ENCODE measurements around the gene COMMD1.
"Not testable (repeated sequence)": the region's sequence is repeated elsewhere in the genome, so short reads cannot be mapped to it uniquely, and the experiment has no call there.

Gene COMMD1

DNA sequence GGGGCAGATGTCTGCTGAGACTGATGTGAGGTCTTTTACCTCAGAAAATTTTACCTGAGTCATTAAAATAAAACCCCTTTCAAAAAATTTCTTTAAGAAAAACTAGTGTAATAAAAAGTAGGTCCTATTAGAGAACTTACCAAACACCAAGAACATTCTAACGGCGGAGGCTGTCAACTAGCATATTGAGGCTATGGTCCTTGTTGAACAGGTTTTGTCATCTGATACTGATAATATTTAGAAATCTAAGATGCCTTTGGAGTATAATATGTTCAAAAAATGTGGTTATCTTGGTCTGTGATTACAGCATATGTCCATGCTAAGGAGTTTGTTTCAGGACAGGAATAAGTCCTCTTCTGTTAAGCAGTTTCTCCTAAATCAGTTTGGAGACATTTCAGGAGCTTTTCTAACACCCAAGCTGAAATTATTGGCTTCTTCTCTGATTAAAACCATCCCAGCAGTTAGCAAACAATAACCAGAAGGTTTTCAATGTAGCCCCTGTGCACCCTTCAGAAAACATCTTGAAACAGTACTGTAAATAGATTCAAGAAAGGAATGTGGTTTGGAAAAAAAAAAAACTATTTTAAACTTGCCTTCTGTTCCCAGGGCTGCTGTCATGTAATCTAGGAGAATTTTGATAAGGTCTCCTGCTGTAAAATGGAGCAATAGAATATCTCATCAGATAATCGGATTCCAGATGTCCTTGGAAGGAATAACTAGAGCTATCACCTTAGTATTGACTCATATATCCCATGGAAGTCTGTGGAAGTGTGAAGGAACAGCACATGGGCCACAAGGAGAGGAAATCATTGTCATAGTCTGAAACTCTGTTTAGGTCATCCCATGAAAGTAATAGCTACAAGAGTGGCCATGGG is 231.7 kb downstream of the COMMD1 start:
- no peak for DNase-seq

DNA sequence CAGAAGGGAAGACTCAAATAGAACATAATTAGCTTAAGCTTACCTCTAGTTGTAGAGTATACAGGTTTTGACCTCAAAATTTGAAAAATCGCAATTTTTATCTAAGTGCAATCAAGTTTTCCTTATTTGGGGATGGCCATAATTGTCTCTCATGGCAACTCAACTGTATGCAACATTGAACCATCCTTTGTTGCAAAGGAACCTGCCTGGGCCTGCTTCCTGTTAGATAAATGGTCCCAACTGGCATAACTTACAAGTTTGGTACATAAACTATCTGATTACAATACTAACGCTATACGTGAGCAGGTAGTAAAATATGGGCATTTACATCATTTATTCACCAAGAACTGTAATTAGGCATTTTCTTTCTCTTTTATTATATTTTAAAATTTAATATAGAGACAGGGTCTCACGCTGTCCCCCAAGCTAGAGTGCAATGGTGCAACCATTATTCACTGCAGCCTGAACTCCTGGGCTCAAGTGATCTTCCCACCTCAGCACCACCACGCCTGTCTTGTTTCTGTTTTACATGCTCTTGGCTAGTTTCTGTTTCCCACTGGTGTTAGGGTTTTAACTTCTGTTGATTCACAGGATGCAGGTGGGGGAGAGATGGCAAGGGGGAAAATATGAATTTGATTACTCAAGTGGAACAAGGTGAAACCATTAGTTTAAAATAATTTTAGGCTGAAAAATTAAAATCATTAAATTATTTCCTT is 235.1 kb downstream of the COMMD1 start:
- no peak for DNase-seq

GRCh38 chr2:62141142-62141740 is 235.8 kb downstream of the COMMD1 start:
- no peak for DNase-seq

- no peak for DNase-seq
Observed at GRCh38 chr2:62142054-62142453, 236.6 kb downstream of the COMMD1 start.

- DNase-seq = no peak
Observed at GRCh38 chr2:62143696-62144095, 238.2 kb downstream of the COMMD1 start.

DNA sequence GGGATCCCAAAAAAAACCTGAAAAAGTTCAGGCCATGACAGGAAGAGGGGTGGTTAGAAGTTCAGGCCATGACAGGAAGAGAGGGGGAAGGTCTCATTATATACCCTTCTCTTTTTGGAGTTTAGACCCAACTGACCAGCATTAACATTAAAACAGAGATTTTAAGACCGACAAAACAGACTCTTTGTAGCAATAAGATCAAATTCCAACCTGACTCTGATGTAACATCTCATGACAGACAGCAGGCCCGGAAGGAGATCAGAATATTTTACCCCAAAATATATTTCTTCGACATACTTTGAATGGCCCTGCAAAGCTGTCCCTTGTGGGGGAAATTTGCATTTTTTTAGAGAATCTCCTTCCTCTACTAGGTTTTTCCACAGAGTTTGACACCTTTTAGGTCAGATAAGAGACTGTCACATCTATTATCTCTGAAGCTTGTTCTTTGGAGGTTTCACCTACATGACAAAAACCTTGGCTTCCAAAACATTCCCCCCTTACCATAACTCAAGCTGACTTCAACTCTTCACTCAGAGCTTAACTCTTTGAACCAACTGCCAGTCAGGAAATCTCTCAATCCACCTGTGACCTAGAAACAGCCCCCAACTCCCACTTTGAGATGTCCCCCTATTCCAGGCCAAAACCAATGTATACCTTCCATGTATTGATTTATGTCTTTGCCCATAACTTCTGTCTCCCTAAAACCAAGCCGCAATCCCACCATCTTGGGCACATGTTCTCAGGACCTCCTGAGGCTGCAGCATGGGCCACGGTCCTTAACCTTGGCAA is 239.4 kb downstream of the COMMD1 start:
- DNase-seq = no peak

GRCh38 chr2:62145478-62146100 is 240.1 kb downstream of the COMMD1 start:
- no peak for DNase-seq

DNA sequence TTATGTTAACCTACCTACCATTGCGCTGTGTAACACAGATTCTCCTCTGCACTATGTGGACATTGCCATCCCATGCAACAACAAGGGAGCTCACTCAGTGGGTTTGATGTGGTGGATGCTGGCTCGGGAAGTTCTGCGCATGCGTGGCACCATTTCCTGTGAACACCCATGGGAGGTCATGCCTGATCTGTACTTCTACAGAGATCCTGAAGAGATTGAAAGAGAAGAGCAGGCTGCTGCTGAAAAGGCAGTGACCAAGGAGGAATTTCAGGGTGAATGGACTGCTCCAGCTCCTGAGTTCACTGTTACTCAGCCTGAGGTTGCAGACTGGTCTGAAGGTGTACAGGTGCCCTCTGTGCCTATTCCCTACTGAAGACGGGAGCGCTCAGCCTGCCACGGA is 241.3 kb downstream of the COMMD1 start:
- not testable (repeated sequence) for DNase-seq

GRCh38 chr2:62147610-62148301 is 242.3 kb downstream of the COMMD1 start:
- no peak for DNase-seq

DNA sequence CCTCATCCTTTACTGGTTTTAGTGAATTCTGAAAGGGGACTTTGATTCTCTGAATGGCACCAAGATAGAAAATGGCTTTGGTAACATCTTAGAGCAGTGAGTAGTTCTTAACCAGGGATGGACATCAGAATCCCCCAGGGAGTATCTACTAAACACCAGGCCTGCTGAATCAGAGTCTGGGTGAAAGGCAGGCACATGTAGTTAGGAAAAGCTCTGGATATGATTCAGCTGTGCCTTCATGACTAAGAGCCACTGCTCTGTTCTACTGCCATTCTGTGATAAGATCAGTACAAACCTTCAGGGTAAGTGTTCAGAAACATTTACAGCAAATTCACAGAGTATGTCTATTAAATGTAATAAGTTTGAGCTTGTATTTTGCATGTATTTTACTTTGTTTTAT is 244.2 kb downstream of the COMMD1 start:
- DNase-seq = no peak

- DNase-seq = no peak
Observed at GRCh38 chr2:62150597-62151305, 245.3 kb downstream of the COMMD1 start.

GRCh38 chr2:62151306-62151638 is 245.8 kb downstream of the COMMD1 start:
- peak in 6 of 56 donors; percentile 2 to 12 (median 12) for DNase-seq

GRCh38 chr2:62152000-62152399 is 246.5 kb downstream of the COMMD1 start:
- no peak for DNase-seq

DNA sequence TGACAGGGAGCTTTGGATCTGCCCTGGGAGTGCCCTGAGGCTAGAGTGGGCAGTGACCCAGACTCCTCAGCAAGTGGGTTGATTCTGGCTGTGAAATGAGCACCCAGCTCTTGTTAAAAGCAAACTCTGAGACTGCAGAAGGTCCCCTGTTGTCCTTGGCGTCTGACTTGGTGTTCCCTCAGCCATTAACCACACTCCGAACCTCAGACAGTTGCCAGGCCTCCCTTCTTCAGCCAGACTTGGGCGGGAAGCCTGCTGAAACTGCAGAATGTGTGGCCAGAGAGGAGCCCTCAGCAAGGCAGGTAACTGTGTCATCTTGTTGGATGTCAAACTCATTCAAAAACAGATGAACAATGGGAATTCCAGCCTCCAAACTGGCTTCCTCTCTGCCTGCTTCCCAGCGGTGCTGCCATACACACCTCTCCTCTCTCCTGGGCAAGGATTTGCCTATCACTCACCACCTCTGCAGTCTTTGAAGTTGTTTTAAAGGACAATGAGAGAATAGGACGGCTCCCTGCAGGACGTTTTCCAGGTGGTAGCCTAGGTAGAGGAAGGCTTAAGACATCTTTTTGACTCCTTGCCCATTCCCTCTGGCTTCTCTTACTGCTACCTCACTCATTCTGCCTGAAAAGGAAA is 251.5 kb downstream of the COMMD1 start:
- DNase-seq = peak in 1 of 56 donors; percentile 7

DNA sequence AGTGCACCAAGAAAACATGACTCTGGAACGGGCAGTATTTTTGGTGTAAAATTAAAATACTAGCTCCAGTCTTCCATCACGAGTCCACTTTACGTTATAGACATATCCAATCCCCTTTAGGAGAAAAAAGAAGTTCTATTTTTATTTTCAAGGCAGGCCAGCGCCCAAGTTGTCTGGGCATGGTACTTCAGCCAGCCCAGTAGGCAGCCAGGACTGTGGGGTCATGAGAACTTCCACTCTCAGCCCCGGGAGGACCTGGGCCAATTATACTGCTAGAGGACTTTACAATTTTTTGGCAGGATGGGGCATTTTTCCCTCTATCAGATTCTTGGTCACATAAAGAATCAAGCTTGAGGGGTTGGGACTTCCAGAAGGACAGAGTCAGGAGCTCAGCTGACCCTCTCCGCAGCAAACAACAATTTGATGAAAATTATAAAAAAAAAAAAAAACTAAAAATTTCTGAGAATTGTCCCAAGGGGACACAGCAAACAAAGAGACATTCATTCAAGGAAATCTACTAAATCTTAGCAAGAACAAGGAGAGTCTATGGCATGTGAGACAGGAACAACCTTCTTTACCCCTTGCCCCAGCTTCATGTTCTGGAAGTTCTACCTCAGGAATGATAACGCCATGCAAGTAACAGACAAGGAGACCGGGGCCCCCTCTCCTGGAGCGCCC is 253.1 kb downstream of the COMMD1 start:
- peak in 10 of 56 donors; percentile 3 to 32 (median 12) for DNase-seq

DNA sequence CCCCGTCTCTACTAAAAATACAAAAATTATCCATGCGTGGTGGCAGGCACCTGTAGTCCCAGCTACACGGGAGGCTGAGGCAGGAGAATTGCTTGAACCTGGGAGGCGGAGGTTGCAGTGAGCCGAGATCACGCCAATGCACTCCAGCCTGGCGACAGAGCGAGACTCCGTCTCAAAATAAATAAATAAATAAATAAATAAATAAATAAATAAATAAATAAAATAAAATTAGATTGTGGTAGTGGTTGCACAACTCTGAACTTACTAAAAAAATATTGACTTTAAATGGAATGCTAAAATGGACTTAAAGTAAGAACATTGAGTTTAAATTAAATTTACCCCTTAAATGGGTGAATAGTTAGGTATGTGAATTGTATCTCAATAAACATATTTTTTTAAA is 255.2 kb downstream of the COMMD1 start:
- not testable (repeated sequence) for DNase-seq

GRCh38 chr2:62163106-62163831 is 257.8 kb downstream of the COMMD1 start:
- no peak for DNase-seq

GRCh38 chr2:62163834-62164233 is 258.4 kb downstream of the COMMD1 start:
- DNase-seq = no peak
